ENCODE data around the gene FGL2. TPM values are rescaled to one million over a fixed set of nuclear protein-coding genes. Genes with fewer than 3 reads are reported as not detected.
A peak's percentile ranks its signal among the peaks of the same experiment; 100 is the strongest.

FGL2 gene
- total RNA-seq, 4 donors from 2014 or later, result 6.2 to 9.2 (median 8.2) TPM

- WGBS, result 75% methylated on average over 4 of the region's 4 CpGs
- Histone ChIP-seq H3K4me3 (peak overlapping the region; percentile 47), H3K4me1 (peaks cover 7% of the 10 kb centered on the region), H3K9me3 (no peaks in the 10 kb centered on the region), H3K27ac (no peak overlapping the region), H3K27me3 (no peaks in the 10 kb centered on the region), H3K36me3 (no peaks in the 10 kb centered on the region)
- DNase-seq (ENCODE audit: low spot score in 2 of 2), result no peak
- no peak for TF ChIP-seq EP300 (IDR thresholded peaks at IDR 0.05)
- no peak for TF ChIP-seq POLR2AphosphoS5 (IDR thresholded peaks at IDR 0.05)
- TF ChIP-seq POLR2A (IDR thresholded peaks at IDR 0.05), result no peak
- no peak for TF ChIP-seq CTCF (IDR thresholded peaks at IDR 0.05)
These were observed 2.5 kb downstream of the FGL2 start for GRCh38 chr7:77197141-77197540.

GRCh38 chr7:77188731-77189437 is 10.7 kb downstream of the FGL2 start:
- Histone ChIP-seq H3K9me3 (no peaks in the 10 kb centered on the region), H3K27me3 (no peaks in the 10 kb centered on the region), H3K36me3 (no peaks in the 10 kb centered on the region), H3K27ac (no peak overlapping the region), H3K4me3 (no peak overlapping the region), H3K4me1 (peaks cover 5% of the 10 kb centered on the region)
- 82% methylated on average over 4 of the region's 4 CpGs for WGBS
- TF ChIP-seq POLR2A (IDR thresholded peaks at IDR 0.05) (no peak), POLR2AphosphoS5 (IDR thresholded peaks at IDR 0.05) (no peak), CTCF (IDR thresholded peaks at IDR 0.05) (no peak), EP300 (IDR thresholded peaks at IDR 0.05) (no peak)
- DNase-seq (ENCODE audit: low spot score in 2 of 2), result no peak

- Histone ChIP-seq H3K4me3 (no peak overlapping the region), H3K27me3 (no peaks in the 10 kb centered on the region), H3K9me3 (no peaks in the 10 kb centered on the region), H3K4me1 (no peaks in the 10 kb centered on the region), H3K36me3 (no peaks in the 10 kb centered on the region), H3K27ac (no peak overlapping the region)
- DNase-seq (ENCODE audit: low spot score in 2 of 2), result no peak
- 68% methylated on average over 2 of the region's 2 CpGs for WGBS
- no peak for TF ChIP-seq CTCF (IDR thresholded peaks at IDR 0.05)
- TF ChIP-seq EP300 (IDR thresholded peaks at IDR 0.05), result no peak
- TF ChIP-seq POLR2AphosphoS5 (IDR thresholded peaks at IDR 0.05), result no peak
- TF ChIP-seq POLR2A (IDR thresholded peaks at IDR 0.05), result no peak
These were observed 13.8 kb downstream of the FGL2 start for GRCh38 chr7:77185866-77186265.

- no peak for DNase-seq (ENCODE audit: low spot score in 2 of 2)
- 46% methylated on average over 3 of the region's 3 CpGs for WGBS
- H3K4me1 ChIP-seq, result no peaks in the 10 kb centered on the region
- no peaks in the 10 kb centered on the region for H3K9me3 ChIP-seq
- no peak overlapping the region for H3K27ac ChIP-seq
- H3K4me3 ChIP-seq, result no peak overlapping the region
- H3K27me3 ChIP-seq, result no peaks in the 10 kb centered on the region
- no peaks in the 10 kb centered on the region for H3K36me3 ChIP-seq
- no peak for TF ChIP-seq EP300 (IDR thresholded peaks at IDR 0.05)
- no peak for TF ChIP-seq POLR2AphosphoS5 (IDR thresholded peaks at IDR 0.05)
- no peak for TF ChIP-seq POLR2A (IDR thresholded peaks at IDR 0.05)
- TF ChIP-seq CTCF (IDR thresholded peaks at IDR 0.05), result no peak
These were observed 14.6 kb downstream of the FGL2 start for GRCh38 chr7:77184990-77185389.

- no peak for TF ChIP-seq CTCF (IDR thresholded peaks at IDR 0.05)
- no peak for TF ChIP-seq POLR2A (IDR thresholded peaks at IDR 0.05)
- no peak for TF ChIP-seq EP300 (IDR thresholded peaks at IDR 0.05)
- TF ChIP-seq POLR2AphosphoS5 (IDR thresholded peaks at IDR 0.05), result no peak
- Histone ChIP-seq H3K36me3 (no peaks in the 10 kb centered on the region), H3K4me1 (no peaks in the 10 kb centered on the region), H3K9me3 (no peaks in the 10 kb centered on the region), H3K27me3 (no peaks in the 10 kb centered on the region), H3K27ac (no peak overlapping the region), H3K4me3 (no peak overlapping the region)
- no peak for DNase-seq (ENCODE audit: low spot score in 2 of 2)
These were observed 15.2 kb downstream of the FGL2 start for GRCh38 chr7:77184463-77184862.
